HG03159 (cell line): Measurements from ENCODE around the gene PKP3.
"Not testable (repeated sequence)": the region's sequence is repeated elsewhere in the genome, so short reads cannot be mapped to it uniquely, and the experiment has no call there.

ENCODE experiments used
- ATAC-seq: cut with Tn5 transposase; IDR thresholded peaks from one replicate; pipeline ENCODE4 v1.9.1; 2021; ENCODE audit warnings: mild to moderate bottlenecking, moderate library complexity; ENCODE audit not compliant: unreplicated experiment

Gene PKP3

GRCh38 chr11:394034-394857 is at the start of gene PKP3:
Gene PKP3 (plus strand): TSS chr11:394209. CDS start chr11:394293, 84 bp downstream.
- ATAC-seq: no peak

- no peak for ATAC-seq
Measured at GRCh38 chr11:344836-345578, 49.0 kb upstream of the PKP3 start.

- ATAC-seq: no peak
Measured at GRCh38 chr11:346529-346928, 47.5 kb upstream of the PKP3 start.

- not testable (repeated sequence) for ATAC-seq
Measured at GRCh38 chr11:349270-349954, 44.6 kb upstream of the PKP3 start.

- ATAC-seq: not testable (repeated sequence)
Measured at GRCh38 chr11:350033-350722, 43.8 kb upstream of the PKP3 start.

- ATAC-seq: no peak
Measured at GRCh38 chr11:350723-351255, 43.2 kb upstream of the PKP3 start.

GRCh38 chr11:351411-351810 is 42.6 kb upstream of the PKP3 start:
- no peak for ATAC-seq

GRCh38 chr11:352456-353031 is 41.5 kb upstream of the PKP3 start:
- no peak for ATAC-seq

GRCh38 chr11:353179-353873 is 40.7 kb upstream of the PKP3 start:
- ATAC-seq: no peak

- no peak for ATAC-seq
Measured at GRCh38 chr11:355581-356458, 38.2 kb upstream of the PKP3 start.

GRCh38 chr11:356610-357009 is 37.4 kb upstream of the PKP3 start:
- ATAC-seq: no peak

- ATAC-seq: no peak
Measured at GRCh38 chr11:357582-357981, 36.4 kb upstream of the PKP3 start.

- no peak for ATAC-seq
Measured at GRCh38 chr11:358129-358800, 35.7 kb upstream of the PKP3 start.

- ATAC-seq: no peak
Measured at GRCh38 chr11:359181-359714, 34.8 kb upstream of the PKP3 start.

- ATAC-seq: no peak
Measured at GRCh38 chr11:360326-361280, 33.4 kb upstream of the PKP3 start.

- no peak for ATAC-seq
Measured at GRCh38 chr11:362642-363442, 31.2 kb upstream of the PKP3 start.
